ENCODE data around the gene LYPD3.
"Not testable (repeated sequence)": the region's sequence is repeated elsewhere in the genome, so short reads cannot be mapped to it uniquely, and the experiment has no call there.

Gene LYPD3

DNA sequence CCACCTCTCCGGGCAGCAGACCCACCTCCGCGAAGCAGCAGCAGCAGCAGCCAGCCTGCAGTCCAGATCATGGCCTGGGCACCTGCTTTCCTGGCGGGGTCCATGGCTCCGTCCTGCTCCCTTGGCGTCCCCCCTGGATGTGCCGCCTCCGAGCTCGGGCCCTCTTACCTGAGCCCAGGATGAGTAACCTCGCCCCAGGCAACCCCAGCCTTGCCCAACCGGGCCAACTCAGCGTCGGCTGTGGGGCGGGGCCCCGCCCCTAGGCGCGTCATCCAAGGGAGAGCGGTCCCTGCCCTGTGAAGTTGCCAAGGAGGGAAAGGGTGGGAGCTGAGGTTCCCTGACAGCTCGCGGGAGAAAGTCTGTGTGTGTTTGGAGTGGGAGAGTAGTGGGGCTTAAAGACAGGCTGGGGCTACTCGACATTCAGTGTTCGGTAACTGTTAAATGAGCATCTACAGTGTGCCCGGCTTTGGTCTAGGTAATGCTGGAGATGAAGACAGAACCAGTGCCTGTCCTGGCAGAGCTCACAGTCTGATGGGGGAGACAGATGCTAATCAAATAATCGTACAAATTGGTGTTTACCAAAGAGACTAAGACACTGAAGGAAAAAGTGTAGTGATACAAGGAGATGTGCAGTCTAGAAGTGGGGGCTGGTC, at the start of gene LYPD3:
TSS of gene LYPD3 (minus strand) at position 141 of the 653 bp plus-strand sequence. CDS start at position 104, 37 bp downstream.
- TF ChIP-seq, protein P1, sequence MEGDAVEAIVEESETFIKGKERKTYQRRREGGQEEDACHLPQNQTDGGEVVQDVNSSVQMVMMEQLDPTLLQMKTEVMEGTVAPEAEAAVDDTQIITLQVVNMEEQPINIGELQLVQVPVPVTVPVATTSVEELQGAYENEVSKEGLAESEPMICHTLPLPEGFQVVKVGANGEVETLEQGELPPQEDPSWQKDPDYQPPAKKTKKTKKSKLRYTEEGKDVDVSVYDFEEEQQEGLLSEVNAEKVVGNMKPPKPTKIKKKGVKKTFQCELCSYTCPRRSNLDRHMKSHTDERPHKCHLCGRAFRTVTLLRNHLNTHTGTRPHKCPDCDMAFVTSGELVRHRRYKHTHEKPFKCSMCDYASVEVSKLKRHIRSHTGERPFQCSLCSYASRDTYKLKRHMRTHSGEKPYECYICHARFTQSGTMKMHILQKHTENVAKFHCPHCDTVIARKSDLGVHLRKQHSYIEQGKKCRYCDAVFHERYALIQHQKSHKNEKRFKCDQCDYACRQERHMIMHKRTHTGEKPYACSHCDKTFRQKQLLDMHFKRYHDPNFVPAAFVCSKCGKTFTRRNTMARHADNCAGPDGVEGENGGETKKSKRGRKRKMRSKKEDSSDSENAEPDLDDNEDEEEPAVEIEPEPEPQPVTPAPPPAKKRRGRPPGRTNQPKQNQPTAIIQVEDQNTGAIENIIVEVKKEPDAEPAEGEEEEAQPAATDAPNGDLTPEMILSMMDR (IDR thresholded peaks at IDR 0.05; ENCODE audit: low read depth, low read length, missing control alignments), result no peak
- no peak for DNase-seq (ENCODE audit: extremely low read depth, low read depth)
- peak within 1 kb of the TSS; percentile 53 for H3K4me3 ChIP-seq (replicated peaks; ENCODE audit: low read depth, low read length)

GRCh38 chr19:43512399-43512798, 47.0 kb upstream of the LYPD3 start:
- DNase-seq (ENCODE audit: extremely low read depth, low read depth); H3K4me3 ChIP-seq (replicated peaks; ENCODE audit: low read depth, low read length): not testable (repeated sequence)

- no peak overlapping the region for H3K4me3 ChIP-seq (replicated peaks; ENCODE audit: low read depth, low read length)
- TF ChIP-seq, protein P1 (IDR thresholded peaks at IDR 0.05; ENCODE audit: low read depth, low read length, missing control alignments), result no peak
Observed at GRCh38 chr19:43511324-43511723, 45.9 kb upstream of the LYPD3 start.

GRCh38 chr19:43510713-43511112, 45.3 kb upstream of the LYPD3 start:
- DNase-seq (ENCODE audit: extremely low read depth, low read depth), result no peak
- no peak overlapping the region for H3K4me3 ChIP-seq (replicated peaks; ENCODE audit: low read depth, low read length)
- TF ChIP-seq, protein P1 (IDR thresholded peaks at IDR 0.05; ENCODE audit: low read depth, low read length, missing control alignments), result no peak

More at GRCh38 chr19:43511324-43511723, 45.9 kb upstream of the LYPD3 start:
- no peak for DNase-seq (ENCODE audit: extremely low read depth, low read depth)

DNA sequence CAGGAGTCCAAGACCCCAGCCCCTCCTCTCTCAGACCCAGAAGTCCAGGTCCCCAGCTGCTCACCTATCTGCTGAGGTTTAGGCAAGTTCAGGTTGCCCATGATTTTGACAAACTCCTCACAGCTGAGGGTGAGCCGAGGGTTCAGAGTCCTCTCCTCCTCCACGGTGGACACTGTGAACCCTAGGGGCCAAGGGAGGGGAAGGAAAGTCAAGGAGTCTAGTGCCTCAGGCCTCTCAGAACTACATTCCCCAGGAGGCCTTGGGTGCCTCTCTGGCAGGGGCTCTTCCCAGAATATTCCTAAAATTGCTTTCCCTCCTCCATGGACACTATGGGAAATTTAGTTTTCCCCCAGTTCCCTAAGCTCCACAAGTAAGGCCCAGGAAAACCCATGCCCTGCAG, 42.5 kb upstream of the LYPD3 start:
- no peak overlapping the region for H3K4me3 ChIP-seq (replicated peaks; ENCODE audit: low read depth, low read length)
- no peak for DNase-seq (ENCODE audit: extremely low read depth, low read depth)
- TF ChIP-seq, protein P1 (IDR thresholded peaks at IDR 0.05; ENCODE audit: low read depth, low read length, missing control alignments), result no peak

DNA sequence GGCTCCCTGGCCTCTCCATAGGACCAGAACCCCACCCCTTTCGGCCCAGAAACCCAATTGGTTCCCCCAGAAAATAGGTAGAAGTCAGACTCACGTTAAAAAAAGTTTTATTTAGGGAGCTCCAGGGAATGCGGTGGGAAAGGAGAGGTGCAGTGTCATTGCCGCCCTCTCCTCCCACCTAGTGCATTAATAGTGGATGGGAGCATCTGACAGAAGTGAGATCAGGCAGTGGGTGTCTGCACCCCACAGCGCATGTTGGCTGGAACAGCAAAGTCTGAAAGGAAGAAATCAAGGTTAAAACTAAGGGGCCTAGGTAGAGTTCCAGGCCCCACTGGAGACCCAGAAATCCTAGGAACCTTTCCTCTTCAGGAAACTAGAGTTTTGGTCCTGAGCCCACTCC, 41.2 kb upstream of the LYPD3 start:
- DNase-seq (ENCODE audit: extremely low read depth, low read depth), result no peak
- TF ChIP-seq, protein P1 (IDR thresholded peaks at IDR 0.05; ENCODE audit: low read depth, low read length, missing control alignments), result no peak
- H3K4me3 ChIP-seq (replicated peaks; ENCODE audit: low read depth, low read length), result no peak overlapping the region

- DNase-seq (ENCODE audit: extremely low read depth, low read depth), result no peak
- H3K4me3 ChIP-seq (replicated peaks; ENCODE audit: low read depth, low read length), result no peak overlapping the region
- TF ChIP-seq, protein P1 (IDR thresholded peaks at IDR 0.05; ENCODE audit: low read depth, low read length, missing control alignments), result no peak
Observed at GRCh38 chr19:43505941-43506340, 40.5 kb upstream of the LYPD3 start.
